Measurements from ENCODE around the gene TICAM2.

The TICAM2 gene

DNA sequence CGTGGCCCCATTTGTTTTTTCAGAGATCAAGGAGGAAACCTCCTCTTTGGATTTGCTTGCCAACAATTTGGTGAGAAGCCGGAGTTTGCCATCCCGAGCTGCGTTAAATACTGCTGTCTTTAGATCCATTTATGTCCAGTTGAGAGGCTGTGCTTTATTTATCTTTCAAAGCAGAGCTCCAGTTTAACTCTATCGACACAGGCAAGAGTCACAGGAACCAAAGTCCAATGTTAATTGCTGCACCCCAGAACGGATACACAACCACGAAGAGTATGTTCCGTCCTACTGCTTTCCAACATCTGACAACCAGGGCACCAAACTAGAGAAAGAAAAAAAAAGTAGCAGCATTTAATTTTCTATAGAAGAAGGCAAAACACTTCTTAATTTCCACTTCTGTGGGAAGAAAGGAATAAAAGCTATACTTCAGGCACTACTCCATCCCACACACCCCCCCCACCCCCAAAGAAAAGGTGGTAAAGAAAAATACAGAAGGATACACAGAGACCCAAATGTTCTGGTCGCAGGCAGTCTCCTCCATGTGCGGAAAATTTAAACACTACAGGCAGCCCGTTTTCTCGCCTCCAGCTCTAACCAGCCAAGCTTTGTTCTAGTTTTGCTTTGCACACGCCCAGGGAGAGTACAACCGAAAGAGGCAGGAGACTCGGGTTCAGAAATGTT is 58.8 kb downstream of the TICAM2 start:
- in situ Hi-C loops (cut with MboI; ENCODE audit: low sequenced_read_pairs), result no loop called here

DNA sequence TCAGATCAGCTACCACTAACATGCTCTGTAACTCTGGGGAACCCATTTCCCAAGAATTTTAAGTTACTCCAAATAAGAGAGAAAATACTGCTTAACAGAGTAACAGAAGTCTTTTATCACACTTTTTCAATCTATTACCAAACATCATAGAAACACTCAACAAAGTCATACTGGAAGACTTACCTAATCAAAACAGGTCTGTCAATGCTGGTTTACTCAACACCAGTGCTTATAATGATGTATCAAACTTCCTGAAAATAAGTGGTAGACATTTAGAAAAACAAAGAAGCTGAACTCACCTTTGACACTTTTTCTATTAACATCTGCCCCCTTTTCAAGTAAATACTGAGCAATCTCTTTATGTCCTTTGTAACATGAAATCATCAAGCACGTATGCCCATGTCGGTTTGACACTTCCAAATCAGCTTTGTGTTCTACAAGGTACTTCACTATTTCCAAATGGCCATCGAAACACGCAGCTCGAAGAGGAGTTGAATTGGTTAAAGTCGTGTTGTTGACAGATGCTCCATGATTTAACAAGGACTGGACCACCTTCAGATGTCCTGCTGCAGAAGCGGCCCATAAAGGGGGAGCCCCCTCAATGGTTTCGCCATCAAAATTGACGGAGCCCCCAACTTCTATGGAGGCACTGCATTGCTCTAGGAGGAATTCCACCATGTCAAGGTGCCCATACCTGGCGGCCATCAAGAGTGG is 59.5 kb downstream of the TICAM2 start:
- in situ Hi-C loops (cut with MboI; ENCODE audit: low sequenced_read_pairs), result no loop called here

DNA sequence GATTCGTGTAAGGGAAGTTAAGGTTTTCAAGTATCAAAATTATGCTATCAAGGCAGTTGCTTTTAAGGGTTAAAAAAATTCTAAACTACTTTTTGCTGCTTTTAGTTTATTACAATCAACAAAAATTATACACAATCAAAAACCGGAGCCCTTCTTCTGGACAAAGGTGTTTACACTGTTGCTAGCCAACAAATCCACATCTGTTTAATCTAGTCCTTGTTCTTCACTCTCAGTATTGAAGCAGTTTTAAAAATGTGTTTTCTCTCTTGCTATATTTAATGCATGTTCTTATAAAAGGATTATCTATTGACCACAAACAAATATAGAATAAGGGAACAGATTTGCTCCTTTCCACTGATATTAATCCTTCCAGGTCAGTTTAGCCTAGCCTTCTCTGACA is 60.2 kb downstream of the TICAM2 start:
- in situ Hi-C loops (cut with MboI; ENCODE audit: low sequenced_read_pairs), result no loop called here

DNA sequence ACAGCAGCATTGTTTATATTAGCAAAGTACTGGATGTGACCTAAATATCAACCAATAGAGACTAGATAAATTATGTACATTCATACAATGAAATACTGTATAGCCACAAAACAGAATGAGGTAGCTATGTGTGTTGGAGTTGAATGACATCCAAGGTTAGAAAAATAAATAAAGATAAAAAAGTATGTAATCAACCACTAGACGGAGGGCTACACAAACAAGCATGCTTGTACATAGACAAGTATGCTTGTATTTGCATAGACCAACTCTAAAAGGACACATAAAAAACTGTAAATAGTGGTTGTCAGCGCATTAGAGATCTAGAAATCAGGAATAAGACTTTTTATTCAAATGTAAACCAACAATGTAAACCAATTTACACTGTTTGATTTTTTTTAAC is 60.7 kb downstream of the TICAM2 start:
- in situ Hi-C loops (cut with MboI; ENCODE audit: low sequenced_read_pairs), result no loop called here

DNA sequence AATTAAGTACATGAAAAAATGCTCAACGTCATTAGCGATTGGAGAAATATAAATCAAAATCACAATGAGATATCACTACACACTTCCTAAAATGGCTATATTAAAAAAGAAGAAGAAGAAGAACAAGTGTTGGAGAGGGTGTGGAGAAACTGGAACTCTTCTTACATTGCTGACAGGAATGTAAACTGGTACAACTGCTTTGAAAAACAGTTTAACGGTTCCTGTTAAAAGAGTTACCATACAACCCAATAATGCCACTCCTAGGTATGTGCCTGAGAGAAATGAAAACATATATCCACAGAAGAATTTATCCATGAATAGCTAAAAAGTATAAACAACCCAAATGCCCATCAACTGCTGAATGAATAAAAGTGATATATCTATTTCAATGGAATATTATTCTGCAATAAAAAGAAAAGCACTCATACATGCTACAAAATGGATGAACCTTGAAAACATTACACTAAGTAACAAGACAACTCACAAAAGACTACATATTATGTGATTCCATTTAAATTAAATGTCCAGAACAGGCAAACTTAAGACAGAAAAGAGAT is 66.7 kb downstream of the TICAM2 start:
- in situ Hi-C loops (cut with MboI; ENCODE audit: low sequenced_read_pairs), result no loop called here

DNA sequence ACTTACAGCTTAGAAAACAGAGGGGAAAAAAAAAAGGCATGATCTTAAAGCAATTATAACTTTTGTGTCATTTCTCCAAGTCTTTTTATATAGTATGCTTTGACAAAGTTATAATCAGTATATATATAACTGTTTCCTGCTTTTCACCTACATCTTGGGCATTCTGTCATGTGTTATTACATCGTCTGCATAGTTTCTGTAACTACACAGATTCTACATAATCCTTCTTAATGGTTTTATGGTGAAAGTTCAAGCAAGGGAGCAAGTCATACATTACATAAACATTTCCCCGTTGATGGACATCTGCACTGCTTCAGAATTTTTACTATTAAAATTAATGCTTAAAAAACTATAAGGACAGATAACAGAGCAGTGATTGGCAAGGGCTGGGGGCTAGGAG is 69.8 kb downstream of the TICAM2 start:
- in situ Hi-C loops (cut with MboI; ENCODE audit: low sequenced_read_pairs), result no loop called here

DNA sequence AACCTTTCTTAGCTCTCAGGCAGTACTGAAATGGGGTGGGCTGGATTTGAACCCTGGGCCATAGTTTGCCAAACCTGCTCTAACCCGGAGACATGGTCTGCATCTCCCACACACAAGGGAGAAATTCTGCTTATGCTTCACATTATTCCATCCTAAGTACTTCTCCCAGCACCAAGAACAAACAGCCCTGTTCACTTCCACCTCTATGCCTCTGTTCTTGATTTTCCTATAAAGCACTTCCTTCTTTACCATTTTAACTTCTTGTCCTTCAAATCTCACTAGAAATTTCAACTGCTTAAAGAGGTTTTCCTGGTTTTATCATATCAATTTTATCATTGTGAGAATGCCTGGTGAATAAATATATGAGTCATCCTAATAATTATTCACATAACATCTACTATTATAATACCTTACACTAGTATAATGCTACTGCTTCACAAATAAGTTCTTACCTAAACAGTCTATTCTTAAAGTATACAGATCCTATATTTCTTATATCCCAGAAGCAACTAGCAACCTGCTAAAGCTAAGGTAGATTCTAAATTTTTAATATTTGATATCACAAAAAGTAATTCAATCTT is 70.4 kb downstream of the TICAM2 start:
- in situ Hi-C loops (cut with MboI; ENCODE audit: low sequenced_read_pairs), result no loop called here

DNA sequence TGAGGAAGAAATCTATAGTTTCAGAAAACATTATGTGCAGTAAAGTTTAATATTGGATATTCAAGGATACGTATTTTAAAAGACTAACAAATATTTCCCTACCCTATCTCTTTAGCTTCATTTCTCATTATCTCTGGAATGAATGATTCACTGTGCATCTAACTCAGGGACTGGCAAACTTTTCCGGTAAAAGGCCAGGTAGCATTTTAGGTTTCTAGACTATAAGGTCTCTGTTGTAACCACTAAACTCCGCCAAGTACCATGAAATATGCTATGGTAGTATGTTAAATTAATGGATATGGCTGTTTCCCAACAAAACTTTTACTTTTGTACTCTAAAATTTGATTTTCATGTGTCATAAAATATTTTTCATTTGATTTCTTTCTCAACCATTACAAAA is 70.9 kb downstream of the TICAM2 start:
- in situ Hi-C loops (cut with MboI; ENCODE audit: low sequenced_read_pairs), result no loop called here

DNA sequence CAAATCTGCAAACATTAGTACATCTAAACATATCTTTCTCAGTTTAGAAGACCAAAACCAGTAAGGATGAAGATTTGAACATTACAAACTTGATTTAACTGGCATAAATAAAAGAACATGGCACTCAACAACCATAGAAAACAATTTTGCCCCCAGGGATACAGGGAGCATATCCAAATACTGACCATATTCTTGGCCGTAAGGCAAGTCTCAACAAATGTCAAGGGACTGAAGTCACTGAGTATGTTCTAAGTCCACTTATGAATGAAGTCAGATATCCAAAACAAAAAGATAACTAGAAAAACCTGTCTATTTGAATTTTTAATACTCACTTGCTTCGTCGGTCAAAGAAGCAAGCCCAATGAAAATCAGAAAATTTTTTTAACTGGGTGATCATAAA is 71.9 kb downstream of the TICAM2 start:
- in situ Hi-C loops (cut with MboI; ENCODE audit: low sequenced_read_pairs), result no loop called here
